Testis (tissue), 2 donors: ENCODE data around the gene SDCCAG8.

Experiments used
- CTCF ChIP-seq, 3 experiments: fragments of 450-650 bp in 2 of 3; fragments of 200-600 bp in 1 of 3; sonication (generic) in 1 of 3; IDR thresholded peaks; one replicate each; pipeline ENCODE4 v1.5.1; 2016 to 2019; ENCODE audit warnings: antibody characterized with exemption in 3 of 3, mild to moderate bottlenecking in 2 of 3, moderate library complexity in 1 of 3
- POLR2A ChIP-seq: fragments of 450-650 bp; IDR thresholded peaks from one replicate; pipeline ENCODE4 v1.6.1; 2017; ENCODE audit warnings: antibody characterized with exemption, mild to moderate bottlenecking, moderate library complexity

GRCh38 chr1:243322326-243322725 is 66.5 kb downstream of the SDCCAG8 start:
- no peak for TF ChIP-seq CTCF (IDR thresholded peaks at IDR 0.05)
- TF ChIP-seq POLR2A: no peak
